Measurements from ENCODE around the gene MAPK12. TPM values are rescaled to one million over a fixed set of nuclear protein-coding genes. Genes with fewer than 3 reads are reported as not detected.

The MAPK12 gene
- total RNA-seq, 4 donors from 2014 or later = 1.2 to 37.1 (median 5.4) TPM

DNA sequence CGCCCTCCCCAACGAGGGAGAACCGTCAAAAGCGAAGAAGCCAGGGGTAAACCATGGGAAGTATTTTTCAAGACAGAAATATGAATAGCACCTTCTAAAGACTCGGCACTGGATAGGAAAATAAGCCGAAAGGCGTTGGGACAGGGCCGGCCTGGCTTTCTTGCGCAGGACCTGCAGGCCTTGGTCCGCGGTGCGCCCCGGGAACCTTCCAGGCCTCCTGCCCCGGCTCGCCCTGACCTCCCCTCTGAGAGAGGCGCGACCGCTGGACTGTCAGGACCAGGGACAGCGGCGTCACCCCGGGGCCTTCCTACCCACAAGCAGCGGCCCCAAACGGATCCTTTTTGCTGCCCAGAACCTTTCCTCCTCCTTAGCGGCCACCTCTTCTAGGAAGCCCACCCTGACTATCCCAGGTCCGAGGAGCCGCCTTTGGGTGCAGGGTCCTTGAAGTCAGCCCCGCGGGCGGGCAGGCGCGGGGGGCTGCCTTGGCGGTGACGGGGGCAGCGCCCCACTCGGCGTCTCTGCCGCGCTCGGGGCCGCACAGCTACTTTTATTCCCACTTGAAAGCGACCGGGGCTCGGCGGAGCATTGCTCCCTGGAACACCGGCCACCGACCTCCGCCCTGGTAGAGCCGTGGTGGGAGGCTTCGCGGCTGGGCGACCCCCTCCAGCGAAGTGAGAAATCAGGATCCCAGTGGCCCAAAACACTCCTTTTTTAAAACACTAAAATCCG, 9.3 kb upstream of the MAPK12 start:
- Histone ChIP-seq H3K4me3 (peak overlapping the region; percentile 36 to 63 (median 53)), H3K4me1 (peaks cover 7 to 55% (median 27%) of the 10 kb centered on the region in 4 donors), H3K36me3 (peaks cover 0 to 15% (median 0%) of the 10 kb centered on the region in 3 donors), H3K27ac (peak overlapping the region in 3 of 4 donors; percentile 30 to 57 (median 36)), H3K27me3 (no peaks in the 10 kb centered on the region), H3K9me3 (no peaks in the 10 kb centered on the region)
- DNase-seq = peak; percentile 70 to 84 (median 78)
- TF ChIP-seq POLR2A (IDR thresholded peaks at IDR 0.05) = no peak
- TF ChIP-seq, protein P1, sequence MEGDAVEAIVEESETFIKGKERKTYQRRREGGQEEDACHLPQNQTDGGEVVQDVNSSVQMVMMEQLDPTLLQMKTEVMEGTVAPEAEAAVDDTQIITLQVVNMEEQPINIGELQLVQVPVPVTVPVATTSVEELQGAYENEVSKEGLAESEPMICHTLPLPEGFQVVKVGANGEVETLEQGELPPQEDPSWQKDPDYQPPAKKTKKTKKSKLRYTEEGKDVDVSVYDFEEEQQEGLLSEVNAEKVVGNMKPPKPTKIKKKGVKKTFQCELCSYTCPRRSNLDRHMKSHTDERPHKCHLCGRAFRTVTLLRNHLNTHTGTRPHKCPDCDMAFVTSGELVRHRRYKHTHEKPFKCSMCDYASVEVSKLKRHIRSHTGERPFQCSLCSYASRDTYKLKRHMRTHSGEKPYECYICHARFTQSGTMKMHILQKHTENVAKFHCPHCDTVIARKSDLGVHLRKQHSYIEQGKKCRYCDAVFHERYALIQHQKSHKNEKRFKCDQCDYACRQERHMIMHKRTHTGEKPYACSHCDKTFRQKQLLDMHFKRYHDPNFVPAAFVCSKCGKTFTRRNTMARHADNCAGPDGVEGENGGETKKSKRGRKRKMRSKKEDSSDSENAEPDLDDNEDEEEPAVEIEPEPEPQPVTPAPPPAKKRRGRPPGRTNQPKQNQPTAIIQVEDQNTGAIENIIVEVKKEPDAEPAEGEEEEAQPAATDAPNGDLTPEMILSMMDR (IDR thresholded peaks at IDR 0.05) = no peak

DNA sequence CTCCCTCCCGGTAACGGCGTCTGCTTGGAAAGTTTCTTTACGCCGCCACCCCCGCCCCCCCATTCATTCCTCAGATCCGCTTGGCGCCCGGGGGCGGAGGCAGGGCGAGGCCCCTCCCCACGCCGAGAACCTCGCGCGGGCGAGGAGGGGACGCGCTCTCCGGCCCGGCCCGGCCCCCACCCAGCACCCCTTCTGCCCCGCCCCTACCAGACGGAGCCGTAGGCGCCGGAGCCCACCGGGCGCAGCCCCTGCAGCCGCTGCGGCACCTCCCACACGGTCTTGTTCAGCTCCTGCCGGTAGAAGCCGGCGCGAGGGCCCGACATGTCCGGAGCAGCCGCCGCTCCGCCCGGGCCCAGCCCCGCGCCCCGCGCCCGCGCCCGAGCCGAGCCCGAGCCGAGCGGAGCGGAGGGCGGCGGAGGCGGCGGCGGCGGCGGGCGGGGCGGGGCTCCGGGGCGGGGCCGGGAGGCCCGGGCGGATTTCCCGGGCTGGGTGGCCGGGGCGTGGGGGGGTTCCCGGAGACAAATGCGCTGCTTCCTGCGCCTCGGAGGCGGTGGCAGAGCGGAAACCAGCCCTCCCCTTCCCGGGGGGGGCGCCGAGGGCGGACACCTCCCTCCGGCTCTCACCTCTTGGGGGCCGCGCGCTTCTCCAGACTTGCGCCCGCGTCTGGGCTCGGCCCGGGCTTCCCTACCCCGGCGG, 8.6 kb upstream of the MAPK12 start, which contains the start of gene MAPK11:
Gene MAPK11 (minus strand): TSS at position 411 of the 696 bp plus-strand sequence. CDS start 88 bp downstream, at position 323.
- H3K36me3 ChIP-seq = peaks cover 0 to 8% (median 0%) of the 10 kb centered on the region in 3 donors
- no peaks in the 10 kb centered on the region for H3K9me3 ChIP-seq
- no peaks in the 10 kb centered on the region for H3K27me3 ChIP-seq
- no peak for TF ChIP-seq POLR2A (IDR thresholded peaks at IDR 0.05)
- TF ChIP-seq, protein P1 (IDR thresholded peaks at IDR 0.05) = no peak
- peak within 1 kb of the TSS; percentile 36 to 63 (median 53) for H3K4me3 ChIP-seq
- H3K4me1 ChIP-seq = peaks cover 7 to 55% (median 27%) of the 10 kb centered on the region in 4 donors
- H3K27ac ChIP-seq = peak within 1 kb of the TSS in 3 of 4 donors; percentile 30 to 58 (median 36)
- peak; percentile 63 to 82 (median 63) for DNase-seq

DNA sequence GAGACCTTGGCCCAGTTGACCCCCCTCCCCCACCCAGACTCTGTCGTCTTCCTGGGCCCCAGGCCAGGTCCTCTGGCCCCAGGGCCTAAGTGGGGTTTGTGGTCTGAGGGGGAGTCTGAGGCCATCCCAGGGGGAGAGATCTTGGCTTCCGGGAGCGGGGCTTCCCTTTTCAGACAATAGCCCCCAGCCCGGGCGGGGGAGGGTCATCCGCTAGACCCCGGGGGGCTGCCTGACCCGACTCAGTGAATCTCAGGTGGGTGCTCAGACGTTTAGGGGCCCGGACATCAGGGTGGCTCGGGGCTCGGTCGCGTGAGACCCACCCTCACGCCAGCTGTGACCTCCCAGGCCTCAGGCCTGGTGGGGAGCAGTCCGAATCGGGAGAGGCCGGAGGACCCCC, 8.1 kb upstream of the MAPK12 start:
- H3K27me3 ChIP-seq = no peaks in the 10 kb centered on the region
- peaks cover 7 to 55% (median 27%) of the 10 kb centered on the region in 4 donors for H3K4me1 ChIP-seq

DNA sequence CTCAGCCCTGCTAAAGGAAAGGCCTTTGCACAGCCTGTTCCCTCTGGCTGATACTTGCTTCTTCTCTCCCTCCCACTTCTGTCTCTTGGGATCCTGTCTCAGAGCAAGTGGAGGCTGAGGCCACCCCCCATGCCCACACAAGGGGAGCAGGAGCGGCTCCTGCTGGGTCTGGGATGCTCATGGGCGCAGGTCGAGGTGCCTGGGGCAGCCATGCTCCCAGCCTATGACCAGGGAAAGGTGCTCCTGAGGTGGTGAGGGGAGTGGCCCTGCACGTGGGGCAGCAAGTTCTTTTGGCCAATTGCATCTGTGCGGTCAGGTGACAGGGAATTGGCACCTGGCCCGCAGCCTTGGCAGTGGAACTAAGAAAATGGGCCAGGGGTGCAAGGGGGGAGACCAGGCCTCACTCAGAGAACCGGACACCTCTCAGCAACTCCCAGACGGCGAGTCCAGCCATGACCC, 7.2 kb upstream of the MAPK12 start:
- Histone ChIP-seq H3K27ac (no peak overlapping the region), H3K27me3 (no peaks in the 10 kb centered on the region), H3K4me3 (no peak overlapping the region)

More for the DNA sequence above, 8.1 kb upstream of the MAPK12 start:
- Histone ChIP-seq H3K4me3 (peak overlapping the region; percentile 36 to 63 (median 53)), H3K9me3 (no peaks in the 10 kb centered on the region), H3K27ac (peak overlapping the region in 1 of 4 donors; percentile 58), H3K36me3 (peaks cover 0 to 4% (median 0%) of the 10 kb centered on the region in 3 donors)
- no peak for DNase-seq
- no peak for TF ChIP-seq POLR2A (IDR thresholded peaks at IDR 0.05)
- TF ChIP-seq, protein P1 (IDR thresholded peaks at IDR 0.05) = no peak

More for the DNA sequence above, 7.2 kb upstream of the MAPK12 start:
- DNase-seq = no peak
- H3K36me3 ChIP-seq = no peaks in the 10 kb centered on the region
- H3K9me3 ChIP-seq = no peaks in the 10 kb centered on the region
- peaks cover 7 to 55% (median 27%) of the 10 kb centered on the region in 4 donors for H3K4me1 ChIP-seq
- no peak for TF ChIP-seq POLR2A (IDR thresholded peaks at IDR 0.05)
- TF ChIP-seq, protein P1 (IDR thresholded peaks at IDR 0.05) = no peak

All from Peyer's patch (tissue), 4 donors.